NCI-H1436 treated with DMSO at 0.1 percent for 48 hours (cell line): Measurements from ENCODE around the gene SCEL.

Experiments
- DNase-seq: peaks from one replicate; lab custom pipeline; 2025; lab: John Stamatoyannopoulos, UW

The SCEL gene

DNA sequence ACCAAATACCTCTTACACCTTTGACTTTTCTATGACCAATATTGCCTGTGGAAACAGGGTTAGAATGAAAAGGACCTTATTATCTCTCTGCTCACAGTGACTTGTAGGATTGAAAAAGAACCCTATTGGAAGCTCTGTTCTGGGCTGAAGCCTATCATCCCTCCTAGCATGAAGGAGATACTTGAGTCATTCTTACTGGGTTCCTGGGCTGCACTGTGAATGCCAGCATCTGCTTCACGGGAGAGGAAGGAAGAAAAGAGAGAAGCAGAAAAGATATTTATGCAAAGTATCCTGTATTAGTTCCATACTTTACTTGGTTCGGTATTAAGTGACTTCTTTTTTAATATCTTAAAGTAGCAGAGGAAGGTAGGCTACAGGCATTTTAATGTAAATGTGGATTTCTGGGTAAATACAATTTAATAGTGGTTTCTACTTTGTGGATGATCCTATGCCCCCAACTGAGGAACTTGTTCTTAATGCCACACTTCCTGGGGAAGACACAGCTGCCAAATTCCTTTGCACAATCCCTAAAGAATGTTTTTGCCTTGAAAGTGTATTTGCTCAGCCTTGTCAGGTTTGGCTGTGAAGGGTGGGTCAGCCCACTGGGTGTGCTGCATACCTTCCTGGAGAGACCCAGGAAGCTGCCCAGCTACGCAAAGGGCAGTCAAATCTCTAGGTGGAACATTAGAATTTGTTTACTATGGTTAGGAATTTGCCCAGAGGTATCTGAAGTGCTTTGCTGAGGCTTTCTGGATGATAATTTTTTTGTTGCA lies 13.7 kb upstream of the SCEL start:
- DNase-seq = no peak

DNA sequence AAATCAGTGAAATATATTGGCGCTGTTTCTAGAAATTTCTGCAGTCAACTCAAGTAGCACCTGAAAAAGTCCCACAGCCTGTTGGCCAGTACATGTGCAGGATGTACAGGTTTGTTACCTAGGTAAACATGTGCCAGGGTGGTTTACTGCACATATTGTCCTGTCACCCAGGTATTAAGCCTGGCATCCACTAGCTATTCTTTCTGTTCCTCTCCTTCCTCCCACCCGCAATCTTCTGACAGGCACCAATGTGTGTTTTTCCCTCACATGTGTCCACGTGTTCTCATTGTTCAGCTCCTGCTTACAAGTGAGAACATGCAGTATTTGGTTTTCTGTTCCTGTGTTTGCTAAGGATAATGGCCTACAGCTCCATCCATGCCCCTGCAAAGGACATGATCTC lies 13.1 kb upstream of the SCEL start:
- no peak for DNase-seq

DNA sequence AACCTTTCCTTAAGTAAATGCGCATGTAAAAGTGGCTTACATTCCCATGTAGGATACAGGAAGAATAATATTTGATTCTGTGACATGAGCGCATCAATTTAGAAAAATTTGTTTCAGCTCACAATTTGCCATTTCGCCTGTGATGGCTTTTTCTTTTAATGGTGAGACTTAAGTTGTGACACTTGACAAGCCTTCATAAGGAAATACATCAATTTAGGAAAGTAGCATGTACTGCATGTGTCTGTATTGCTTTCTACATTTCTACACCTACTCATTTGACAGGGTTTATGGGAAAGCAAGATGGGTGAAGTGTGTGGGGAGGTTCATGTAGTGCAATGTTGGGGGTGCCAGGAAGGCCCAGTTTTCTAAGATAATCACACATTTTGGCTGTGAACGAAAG lies 12.1 kb upstream of the SCEL start:
- DNase-seq = no peak

DNA sequence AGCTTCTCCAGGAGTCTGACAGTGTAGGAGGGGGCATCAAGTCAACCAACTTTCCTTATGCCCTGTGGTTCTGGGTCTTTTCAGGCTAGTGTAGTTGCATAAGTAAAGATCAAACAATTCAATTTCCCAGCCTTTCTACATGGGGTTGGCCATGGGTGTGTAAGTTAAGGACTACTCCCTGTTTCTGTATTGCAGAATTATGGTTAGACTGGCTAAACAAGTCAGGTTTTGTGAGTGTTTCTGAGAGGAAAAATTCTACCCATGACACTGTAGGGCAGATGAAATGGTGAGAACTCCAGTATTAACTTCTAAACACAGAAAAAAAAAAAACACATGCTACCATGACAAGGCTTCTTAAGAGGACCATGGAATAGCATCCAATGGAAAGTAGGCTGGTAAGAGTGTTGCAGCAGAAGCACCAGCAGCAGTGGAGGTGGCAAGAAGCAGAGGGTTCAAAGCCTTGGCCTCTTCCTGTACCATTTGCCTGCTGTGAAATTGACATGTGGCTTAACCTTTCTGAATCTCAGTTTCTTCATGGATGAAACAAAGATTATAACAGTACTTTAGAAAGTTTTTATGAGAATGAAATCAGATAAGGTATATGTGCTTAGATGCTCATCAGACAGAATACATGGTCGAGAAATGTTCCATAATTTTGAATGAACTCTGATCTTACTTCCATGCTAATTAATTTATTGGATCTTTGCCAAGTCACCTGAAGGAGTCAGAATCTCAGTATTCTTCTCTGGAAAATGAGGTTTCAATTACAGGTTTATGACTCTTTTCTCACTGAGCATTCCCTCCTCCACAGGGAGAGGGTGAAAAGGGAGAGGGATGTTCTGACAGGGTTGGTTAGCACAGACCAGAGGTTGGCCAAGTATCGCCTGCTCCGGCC lies 11.4 kb upstream of the SCEL start:
- DNase-seq = no peak

DNA sequence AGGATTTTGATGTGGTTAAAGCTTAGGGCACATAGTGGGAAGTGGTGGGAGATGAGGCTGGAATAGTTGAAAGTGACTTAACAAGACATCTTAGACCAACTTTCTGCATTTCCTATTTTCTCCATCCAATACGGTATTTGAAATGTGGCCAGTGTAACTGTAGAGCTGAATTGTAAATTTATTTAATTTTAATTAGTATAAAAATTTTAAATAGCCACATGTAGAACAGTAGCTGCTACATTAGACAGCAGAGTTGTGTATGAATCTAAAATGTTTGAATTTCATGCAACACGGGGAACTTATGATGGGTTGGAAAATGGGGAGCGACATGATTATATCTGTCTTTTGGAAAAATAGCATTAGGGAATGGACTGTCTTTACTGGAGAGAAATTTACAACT lies 7.1 kb upstream of the SCEL start:
- DNase-seq = no peak

DNA sequence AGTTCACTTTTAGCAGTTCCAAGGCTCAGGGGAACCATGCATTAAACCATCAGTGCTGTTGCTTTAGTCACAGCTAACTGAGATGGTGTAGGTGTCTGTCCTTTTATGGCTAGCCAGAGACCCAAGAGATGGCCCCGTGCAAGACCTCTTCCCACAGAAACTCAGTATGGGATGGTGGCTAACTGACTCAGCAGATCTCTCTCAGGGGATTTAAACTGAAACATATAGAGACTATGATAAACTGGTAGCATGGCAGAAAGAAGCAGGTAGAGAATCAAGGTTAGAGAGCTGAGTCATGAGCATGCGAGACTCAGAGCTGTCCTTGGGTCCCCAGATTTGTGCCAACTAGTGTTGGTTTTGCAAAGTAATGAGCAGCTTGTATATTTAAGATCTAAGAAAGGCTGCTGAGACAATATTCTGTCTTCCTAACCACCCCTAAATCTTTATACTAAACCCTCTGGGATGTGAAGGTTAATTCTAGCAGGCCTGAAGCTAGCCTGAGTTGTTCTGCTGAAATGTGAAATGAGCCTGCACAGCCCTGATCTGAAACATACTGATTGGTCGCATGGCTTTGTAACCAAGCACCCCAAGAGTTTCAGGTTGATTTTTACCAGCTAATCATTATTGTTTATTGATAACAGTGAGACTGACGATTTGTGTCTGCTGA lies 6.5 kb upstream of the SCEL start:
- DNase-seq = no peak

DNA sequence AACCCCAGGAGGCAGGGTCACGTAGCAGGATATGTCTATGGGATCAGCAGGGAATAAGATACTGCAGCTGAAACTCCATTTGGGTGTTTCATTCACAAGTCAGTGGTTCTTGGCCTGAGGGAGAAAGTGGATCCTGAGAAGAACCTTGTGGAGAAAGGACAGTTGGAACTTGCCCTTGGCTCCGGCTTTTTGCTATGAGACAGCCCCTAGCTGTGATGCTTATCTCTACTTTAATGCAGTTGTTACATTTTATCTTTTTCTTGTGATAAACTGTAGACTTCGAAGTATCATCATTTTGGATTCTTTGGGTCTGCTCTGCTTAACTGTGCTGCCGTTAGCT lies 6.0 kb upstream of the SCEL start:
- no peak for DNase-seq

DNA sequence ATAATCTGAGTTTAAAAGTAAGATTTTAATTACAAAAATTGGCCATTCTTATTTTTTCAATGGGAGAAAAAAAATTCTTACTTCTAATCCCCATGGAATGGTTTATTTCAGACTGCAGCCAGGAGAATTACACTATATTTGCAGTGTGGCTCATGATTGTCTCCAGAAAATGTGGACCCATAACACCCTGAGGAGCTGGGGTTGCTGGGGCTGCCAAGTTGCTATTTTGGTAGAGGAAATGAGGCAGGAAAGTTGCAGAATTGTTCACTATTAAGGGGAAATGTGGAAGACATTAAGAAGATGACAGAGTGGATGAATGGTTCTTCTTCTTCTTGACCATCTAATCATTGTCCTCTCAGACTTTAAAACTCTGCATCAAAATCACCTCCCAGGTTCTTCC lies 4.6 kb upstream of the SCEL start:
- no peak for DNase-seq

DNA sequence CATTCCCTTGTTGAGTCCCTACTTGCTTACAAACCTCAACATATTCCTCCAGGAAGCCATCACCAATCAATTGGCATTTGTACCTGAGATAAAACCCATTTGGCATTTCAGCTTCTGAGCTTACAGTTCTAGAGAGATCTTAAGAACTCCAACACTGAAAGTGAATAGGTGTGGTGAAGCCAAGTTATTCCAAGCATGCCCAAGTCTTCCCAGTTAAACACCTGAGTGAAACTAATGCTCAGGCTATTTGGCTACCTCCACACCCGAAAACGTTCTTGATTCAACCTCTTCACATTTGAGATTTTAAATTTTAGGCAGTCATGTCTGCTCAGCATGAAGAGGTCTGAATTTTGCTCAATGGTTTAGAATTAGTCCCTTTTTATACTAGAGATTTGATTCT lies 2.5 kb upstream of the SCEL start:
- DNase-seq = no peak

DNA sequence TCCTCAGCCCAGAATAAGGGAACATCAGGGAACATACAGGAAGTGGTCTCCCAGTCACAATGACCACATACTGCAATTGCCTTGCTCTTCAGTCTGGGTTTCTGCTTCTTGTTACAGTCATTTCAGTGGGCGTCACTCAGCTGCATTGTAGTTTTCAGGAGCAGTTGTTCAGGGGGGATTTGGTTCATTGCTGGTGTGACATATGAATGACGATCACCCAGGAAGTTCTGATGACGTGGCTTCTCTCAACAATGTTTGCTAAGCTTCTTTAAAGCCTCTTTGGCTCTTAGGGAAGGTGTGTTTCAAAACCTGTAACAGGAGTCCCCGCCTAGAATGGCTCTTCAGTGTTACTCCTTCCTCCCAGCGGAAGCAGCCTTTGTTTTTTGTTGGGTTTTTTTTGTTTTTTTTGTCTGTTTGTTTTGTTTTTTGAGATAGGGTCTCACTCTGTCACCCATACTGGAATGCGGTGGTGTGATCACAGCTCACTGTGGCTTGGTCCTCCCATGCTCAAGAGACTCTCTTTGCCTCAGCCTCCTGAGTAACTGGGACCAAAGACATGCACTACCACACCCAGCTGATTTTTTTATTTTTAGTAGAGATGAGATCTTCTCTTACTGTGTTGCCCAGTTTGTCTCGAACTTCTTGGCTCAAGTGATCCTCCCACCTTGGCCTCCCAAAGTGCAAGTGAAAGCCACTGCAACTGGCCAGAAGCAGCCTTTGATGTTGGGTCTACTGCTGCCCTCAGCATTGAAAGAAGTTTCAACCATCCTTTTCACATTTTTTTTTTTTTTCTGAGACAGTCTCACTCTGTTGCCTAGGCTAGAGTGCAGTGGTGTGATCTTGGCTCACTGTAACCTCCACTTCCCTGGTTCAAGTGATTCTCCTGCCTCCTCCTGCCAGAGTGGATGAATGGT lies 1.4 kb upstream of the SCEL start:
- DNase-seq = no peak

DNA sequence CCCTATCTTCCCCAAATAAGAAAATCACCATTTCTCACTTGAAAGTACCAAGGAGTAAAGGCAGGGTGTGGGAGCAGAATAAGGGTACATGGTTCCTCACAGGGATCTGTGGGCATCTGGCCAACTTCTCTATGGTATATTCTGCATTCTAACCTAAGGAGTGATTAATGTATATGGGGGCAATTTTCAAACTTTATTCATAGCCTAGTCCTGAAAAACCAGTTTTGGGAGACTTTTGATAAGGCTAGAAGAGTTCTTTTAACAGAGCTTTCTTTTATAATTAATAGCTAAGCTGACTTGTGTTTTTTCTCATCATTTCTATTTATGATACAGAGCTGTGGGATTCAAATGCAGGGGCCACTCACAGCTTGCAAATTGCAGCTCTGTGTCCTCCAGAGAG lies 852 bp downstream of the SCEL start:
- no peak for DNase-seq

DNA sequence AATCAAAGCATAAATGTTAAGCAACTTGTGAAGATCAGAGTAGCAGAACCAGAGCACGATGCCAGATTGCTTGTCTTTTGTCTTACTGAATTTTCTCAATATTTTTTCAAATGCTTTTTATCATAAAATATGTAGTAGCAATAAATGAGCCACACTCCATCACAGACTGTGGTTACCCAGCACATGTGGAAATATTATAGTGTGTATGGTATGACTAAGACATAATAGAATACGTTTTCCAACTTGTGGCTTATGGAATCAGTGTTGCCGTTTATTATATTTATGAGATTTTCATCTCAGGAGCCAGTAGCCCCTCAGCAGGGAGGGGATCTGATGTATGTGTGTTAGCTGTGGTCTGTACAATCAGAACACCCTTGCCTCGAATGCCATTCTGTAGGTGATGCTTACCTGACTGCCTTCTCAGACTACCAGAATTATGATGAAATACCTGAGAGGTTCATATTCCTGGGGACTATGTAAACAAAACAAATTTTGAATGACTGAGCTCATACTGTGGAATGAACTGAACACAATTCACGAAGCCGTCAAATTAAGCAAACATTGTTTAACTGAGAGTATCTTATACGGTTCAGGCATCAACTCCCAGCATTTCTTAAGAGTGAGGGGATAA lies 1.9 kb downstream of the SCEL start:
- no peak for DNase-seq

DNA sequence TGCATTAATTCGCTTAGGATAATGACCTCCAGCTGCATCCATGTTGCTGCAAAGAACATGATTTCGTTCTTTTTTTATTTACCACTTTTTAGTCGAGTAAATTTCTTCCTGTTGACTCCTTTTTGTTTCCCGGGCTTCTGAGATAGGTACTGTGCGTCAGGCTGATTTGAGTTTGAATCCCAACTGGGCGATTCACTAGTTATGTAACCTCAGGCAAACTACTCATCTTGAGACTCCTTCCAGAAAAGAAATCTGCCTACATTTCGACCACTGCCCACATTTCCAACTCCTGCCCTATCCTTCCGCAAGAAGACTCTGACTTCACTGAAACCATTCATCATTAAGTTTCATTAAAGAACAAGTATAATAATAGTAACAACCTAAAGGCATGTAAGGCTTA lies 8.2 kb downstream of the SCEL start:
- no peak for DNase-seq

DNA sequence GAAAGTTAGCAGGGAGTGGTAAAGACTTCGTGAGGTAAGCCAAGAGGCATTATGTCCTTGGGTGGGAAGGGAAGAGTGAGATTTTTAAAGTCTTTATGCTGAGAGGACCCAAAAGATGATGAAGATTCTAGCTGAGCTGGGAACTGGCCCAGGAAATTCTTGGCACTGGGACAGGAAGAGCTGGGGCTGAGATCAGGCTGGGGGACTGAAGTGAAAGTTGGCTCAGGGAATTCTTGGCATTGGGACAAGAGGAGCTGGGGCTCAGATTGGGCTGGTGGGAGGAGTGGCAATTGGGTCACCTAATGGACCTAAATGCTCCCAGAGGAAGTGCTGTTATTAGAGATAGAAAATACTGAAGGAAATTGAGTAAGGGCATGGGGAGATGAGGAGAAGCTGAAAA lies 8.8 kb downstream of the SCEL start:
- DNase-seq = no peak

DNA sequence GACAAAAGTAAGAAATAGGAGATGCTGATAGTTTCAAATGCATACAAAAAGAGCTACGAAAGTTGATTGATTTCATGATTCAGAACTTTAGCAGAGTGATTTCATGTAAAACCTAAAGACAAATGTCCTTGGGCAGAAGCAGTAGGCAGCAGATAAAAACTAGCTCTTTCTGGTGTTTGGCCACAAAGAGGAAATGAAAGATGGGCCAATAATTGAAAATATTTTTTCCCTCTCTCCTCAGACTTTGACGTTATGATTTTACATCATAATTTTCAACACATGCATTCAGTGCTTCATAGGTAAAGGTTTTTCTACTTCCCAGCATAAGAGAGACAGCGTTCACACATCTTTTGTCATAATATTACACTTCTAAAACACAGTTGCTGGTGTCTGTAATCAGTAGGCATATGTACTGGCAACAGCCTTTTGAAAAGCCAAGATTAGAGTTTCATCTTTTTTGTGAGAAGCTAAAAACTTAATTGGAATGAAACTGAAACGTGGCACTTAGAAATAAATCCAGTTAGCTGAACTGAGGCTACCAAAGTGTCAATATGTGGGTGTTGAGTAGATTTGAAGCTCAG lies 9.3 kb downstream of the SCEL start:
- DNase-seq = no peak

DNA sequence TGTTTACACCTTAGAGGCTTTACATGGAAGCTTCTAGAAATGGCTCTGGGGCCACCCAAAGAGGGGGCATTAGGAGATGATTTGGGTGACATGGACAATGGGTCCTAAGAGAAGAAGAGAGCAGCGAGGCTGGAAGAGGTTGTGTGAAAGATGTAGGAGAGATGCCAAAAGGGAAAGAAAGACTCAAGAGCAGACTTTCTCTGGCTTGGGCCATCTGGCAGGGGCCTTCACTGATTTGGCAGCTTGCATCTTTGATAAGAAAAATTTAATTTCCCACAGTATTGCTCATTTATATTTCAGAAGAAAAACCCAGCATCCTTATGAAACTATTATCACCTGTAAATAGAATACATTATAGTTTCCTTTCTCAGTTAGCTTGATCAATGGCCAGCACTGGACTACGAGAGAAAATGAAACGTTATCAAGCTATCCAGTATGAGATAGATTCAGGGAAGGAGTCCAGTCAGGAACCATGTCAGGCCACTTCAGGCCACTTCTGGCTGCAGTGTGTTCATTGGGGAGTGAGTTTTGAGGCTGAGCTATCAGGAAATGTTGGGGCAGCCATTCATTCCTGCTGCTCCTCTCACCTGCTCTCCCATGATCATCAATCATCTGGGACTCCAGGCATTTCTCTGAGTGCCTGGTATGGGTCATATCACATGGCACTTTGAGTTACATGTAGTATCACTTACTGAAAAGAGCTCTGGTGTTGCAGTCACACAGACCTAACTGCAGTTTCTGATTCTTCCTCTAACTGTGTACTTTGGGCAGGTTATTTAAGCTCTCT lies 10.3 kb downstream of the SCEL start:
- DNase-seq = no peak

DNA sequence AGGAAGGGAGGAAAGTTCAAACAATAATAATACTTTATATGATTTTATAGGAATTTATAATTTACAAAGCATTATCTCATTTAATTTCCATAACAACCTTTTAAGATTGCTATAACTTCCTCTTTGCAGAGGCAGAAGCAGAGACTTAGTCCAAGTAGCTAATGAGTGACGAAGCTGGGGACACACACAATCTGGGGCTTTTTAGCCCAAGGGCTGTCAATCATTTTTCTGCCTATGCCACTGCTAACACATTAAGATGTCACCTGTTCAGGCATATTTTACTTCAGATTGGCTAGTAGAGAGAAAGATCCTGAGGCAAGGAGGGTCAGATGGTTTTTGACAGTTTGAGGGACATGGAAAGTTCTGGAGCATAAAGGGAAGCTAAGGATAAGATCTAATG lies 12.6 kb downstream of the SCEL start:
- no peak for DNase-seq

DNA sequence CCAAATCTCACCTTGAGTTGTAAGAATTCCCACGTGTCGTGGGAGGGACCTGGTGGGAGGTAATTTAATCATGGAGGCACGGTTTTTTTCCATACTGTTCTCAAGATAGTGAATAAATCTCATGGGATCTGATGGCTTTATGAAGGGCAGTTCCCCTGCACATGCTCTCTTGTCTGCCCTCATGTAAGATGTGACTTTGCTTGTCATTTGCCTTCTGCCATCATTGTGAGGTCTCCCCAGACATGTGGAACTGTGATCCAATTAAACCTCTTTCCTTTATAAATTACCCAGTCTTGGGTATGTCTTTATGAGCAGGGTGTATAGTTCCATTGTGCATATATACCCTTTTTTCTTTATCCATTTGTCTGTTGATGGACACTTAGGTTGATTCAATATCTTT lies 13.1 kb downstream of the SCEL start:
- DNase-seq = no peak

DNA sequence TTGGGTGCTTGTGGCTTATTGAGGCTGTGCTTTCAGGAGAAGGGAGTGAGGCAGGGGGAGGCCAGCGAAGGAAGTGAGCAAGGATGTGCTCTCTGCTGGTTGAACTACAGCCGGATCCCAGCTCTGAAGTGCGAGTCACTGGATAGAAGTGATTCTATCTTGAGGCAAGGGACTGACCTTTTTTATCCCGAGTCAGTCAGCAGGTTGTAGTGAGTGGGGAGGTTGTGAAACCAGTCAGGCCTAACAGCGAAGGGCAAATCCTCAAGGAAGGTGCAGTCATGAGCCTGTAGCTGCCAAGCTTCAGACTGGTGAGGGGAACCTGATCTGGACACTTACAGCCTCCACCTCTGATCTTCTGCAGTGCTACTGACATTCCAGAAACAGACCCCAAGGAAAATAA lies 18.6 kb downstream of the SCEL start:
- DNase-seq = no peak

DNA sequence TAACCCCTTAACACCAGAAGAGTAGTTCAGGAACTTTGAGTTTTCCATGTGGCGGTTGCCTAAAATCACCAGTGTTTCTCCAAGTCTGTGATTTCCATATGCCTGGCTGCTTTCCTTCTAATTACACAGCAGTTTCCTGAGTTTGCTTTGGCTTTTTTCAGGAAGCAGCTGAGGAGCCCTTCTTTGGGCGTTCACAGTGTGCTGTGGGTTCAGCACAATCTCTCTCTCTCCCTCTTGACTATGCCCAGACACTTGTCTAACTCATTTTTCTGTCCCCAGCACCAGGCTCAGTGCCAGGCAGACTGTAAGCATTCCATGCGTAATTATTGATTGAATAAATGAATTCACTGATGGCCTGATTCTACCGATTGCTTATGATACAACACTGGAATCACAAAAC lies 19.7 kb downstream of the SCEL start:
- no peak for DNase-seq
